Activated B cell treated with CpG ODN at 0.5 μM for 24 hours (primary cell): ENCODE measurements around the gene PLEKHJ1. TPM values are rescaled to one million over a fixed set of nuclear protein-coding genes. Genes with fewer than 3 reads are reported as not detected.

Source experiments
- ATAC-seq: fragments of 200-7000 bp; cut with Tn5 transposase; one replicate; pipeline ENCODE4 v1.10.0; 2021; ENCODE audit warnings: low read depth, mild to moderate bottlenecking, moderate library complexity
- CTCF ChIA-PET: fragments of 350-600 bp; sonication (Branson Sonifier 250); formaldehyde crosslinking; loops from one replicate; lab custom pipeline; 2021; ENCODE audit warnings: antibody characterized with exemption; lab: Charles Lee
- POLR2A ChIA-PET: fragments of 350-600 bp; sonication (Branson Sonifier 250); formaldehyde crosslinking; loops from one replicate; lab custom pipeline; 2021; ENCODE audit warnings: antibody characterized with exemption; lab: Charles Lee
- DNase-seq: peaks from one replicate; pipeline ENCODE4 v3.0.0; 2022
- H3K27ac Mint-ChIP-seq: one replicate; pipeline ENCODE4 v1.8.0; 2020; ENCODE audit warnings: mixed read lengths
- H3K27me3 Mint-ChIP-seq: one replicate; pipeline ENCODE4 v1.8.0; 2021; ENCODE audit warnings: mixed read lengths
- H3K36me3 Mint-ChIP-seq: one replicate; pipeline ENCODE4 v1.8.0; 2021; ENCODE audit warnings: low read depth, mixed read lengths
- H3K4me1 Mint-ChIP-seq: one replicate; pipeline ENCODE4 v1.8.0; 2021; ENCODE audit warnings: mixed read lengths
- H3K4me3 Mint-ChIP-seq: one replicate; pipeline ENCODE4 v1.8.0; 2020; ENCODE audit warnings: mild to moderate bottlenecking, mixed read lengths
- H3K9me3 Mint-ChIP-seq: one replicate; pipeline ENCODE4 v1.8.0; 2020; ENCODE audit warnings: mixed read lengths
- intact Hi-C: fragments of 100-400 bp; cut with micrococcal nuclease; formaldehyde crosslinking; loops from one replicate; pipeline ENCODE4 v1.15.1; 2024
- total RNA-seq: library from RNA; stranded (reverse); gene quantifications from 2 replicates; pipeline ENCODE4 v1.2.3, GENCODE V29; 2022
- TF ChIP-seq, protein P1 (sequence below): fragments of 200-600 bp; IDR thresholded peaks from one replicate; pipeline ENCODE4 v1.8.0; 2022; ENCODE audit warnings: antibody characterized with exemption, mild to moderate bottlenecking

Gene PLEKHJ1
- total RNA-seq, 1 donor from 2014 or later: 74.9 TPM

DNA sequence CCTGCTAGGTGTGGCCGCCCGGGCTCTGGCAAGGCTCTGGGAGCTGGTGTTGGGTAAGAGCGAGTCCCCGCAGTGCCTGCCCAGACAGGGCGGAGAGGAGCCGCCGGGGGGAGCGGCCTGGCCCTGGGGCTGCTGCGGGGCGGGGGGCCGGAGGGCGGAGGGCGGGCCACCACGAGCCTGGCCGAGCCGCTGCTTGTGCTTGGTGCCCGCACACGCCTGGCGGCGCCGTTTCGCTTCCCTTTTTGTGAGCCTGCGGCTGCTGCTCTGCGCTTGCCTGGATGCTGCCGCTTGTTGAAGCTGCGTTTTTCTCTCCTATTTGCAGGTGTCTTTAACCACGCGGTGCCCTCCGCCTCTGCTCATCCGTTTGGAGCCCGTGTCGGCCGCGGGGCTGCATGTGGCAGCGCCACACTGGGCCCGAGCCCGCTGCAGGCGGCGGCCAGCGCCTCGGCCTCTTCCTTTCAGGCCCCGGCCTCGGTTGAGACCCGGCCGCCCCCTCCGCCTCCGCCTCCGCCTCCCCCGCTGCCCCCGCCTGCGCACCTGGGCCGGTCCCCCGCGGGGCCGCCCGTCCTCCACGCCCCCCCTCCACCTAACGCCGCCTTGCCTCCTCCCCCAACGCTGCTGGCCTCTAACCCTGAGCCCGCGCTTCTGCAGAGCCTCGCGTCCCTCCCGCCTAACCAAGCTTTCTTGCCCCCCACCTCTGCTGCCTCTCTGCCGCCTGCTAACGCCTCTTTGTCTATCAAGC lies 8.5 kb downstream of the PLEKHJ1 start:
- peaks cover 42% of the 10 kb centered on the region for H3K4me1 Mint-ChIP-seq
- H3K27ac Mint-ChIP-seq: peak overlapping the region; percentile 46
- DNase-seq (peak; percentile 48), ATAC-seq (peak; percentile 48)
- no peaks in the 10 kb centered on the region for H3K9me3 Mint-ChIP-seq
- TF ChIP-seq, protein P1, sequence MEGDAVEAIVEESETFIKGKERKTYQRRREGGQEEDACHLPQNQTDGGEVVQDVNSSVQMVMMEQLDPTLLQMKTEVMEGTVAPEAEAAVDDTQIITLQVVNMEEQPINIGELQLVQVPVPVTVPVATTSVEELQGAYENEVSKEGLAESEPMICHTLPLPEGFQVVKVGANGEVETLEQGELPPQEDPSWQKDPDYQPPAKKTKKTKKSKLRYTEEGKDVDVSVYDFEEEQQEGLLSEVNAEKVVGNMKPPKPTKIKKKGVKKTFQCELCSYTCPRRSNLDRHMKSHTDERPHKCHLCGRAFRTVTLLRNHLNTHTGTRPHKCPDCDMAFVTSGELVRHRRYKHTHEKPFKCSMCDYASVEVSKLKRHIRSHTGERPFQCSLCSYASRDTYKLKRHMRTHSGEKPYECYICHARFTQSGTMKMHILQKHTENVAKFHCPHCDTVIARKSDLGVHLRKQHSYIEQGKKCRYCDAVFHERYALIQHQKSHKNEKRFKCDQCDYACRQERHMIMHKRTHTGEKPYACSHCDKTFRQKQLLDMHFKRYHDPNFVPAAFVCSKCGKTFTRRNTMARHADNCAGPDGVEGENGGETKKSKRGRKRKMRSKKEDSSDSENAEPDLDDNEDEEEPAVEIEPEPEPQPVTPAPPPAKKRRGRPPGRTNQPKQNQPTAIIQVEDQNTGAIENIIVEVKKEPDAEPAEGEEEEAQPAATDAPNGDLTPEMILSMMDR: no peak
- no peaks in the 10 kb centered on the region for H3K27me3 Mint-ChIP-seq
- intact Hi-C loops: no loop called here
- H3K36me3 Mint-ChIP-seq: peaks cover 71% of the 10 kb centered on the region
- POLR2A ChIA-PET: interaction anchor here (0.6 to 1.5 kb wide), 7 partner anchors 8 to 373 kb away, joined by 3 to 5 read pairs (median 4); partner anchors contain the start of gene PLEKHJ1
- no peak overlapping the region for H3K4me3 Mint-ChIP-seq
- CTCF ChIA-PET: interaction anchor here (0.6 to 2.6 kb wide), 4 partner anchors 8 to 143 kb away, joined by 3 to 6 read pairs (median 4); partner anchors contain the start of gene PLEKHJ1

DNA sequence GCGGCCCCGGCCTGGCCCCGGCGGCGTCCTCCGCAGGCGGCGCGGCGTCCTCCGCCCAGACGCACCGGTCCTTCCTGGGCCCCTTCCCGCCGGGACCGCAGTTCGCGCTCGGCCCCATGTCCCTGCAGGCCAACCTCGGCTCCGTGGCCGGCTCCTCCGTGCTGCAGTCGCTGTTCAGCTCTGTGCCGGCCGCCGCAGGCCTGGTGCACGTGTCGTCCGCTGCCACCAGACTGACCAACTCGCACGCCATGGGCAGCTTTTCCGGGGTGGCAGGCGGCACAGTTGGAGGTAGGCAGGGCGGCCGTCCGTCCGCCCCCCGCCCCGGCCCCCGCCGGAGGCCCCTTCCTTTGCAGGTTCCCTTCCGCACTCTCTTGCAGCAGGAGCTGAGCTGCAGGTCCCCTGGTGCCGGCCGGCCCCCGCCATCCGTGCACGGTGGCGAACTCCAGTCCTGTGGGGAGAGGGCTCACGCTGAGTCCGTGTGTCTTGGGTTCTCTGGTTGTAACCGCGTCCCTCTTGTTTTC lies 9.2 kb downstream of the PLEKHJ1 start:
- intact Hi-C loops: no loop called here

DNA sequence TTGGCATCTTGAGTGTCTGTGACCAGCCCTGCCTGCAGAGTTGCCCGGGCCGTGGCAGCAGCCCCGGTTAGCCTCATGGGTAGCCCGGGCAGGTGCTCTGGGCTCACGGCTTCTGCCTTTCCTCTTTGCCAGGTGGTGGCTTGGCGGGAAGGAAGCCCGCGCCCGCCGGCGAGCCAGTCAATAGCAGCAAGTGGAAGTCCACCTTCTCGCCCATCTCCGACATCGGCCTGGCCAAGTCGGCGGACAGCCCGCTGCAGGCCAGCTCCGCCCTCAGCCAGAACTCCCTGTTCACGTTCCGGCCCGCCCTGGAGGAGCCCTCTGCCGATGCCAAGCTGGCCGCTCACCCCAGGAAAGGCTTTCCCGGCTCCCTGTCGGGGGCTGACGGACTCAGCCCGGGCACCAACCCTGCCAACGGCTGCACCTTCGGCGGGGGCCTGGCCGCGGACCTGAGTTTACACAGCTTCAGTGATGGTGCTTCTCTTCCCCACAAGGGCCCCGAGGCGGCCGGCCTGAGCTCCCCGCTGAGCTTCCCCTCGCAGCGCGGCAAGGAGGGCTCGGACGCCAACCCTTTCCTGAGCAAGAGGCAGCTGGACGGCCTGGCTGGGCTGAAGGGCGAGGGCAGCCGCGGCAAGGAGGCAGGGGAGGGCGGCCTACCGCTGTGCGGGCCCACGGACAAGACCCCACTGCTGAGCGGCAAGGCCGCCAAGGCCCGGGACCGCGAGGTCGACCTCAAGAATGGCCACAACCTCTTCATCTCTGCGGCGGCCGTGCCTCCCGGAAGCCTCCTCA lies 9.9 kb downstream of the PLEKHJ1 start:
- ChIA-PET CTCF (interaction anchor here (1.3 kb wide), 1 partner anchor 70 kb away, joined by 3 read pairs; no protein-coding TSS in a partner anchor), POLR2A (interaction anchor here (1.2 to 1.4 kb wide), 2 partner anchors 10 to 46 kb away, joined by 3 read pairs; partner anchors contain the start of gene PLEKHJ1)
- H3K27me3 Mint-ChIP-seq: no peaks in the 10 kb centered on the region
- TF ChIP-seq, protein P1: no peak
- no peak overlapping the region for H3K27ac Mint-ChIP-seq
- H3K36me3 Mint-ChIP-seq: peaks cover 64% of the 10 kb centered on the region
- intact Hi-C loops: no loop called here
- ATAC-seq (no peak), DNase-seq (no peak)
- H3K9me3 Mint-ChIP-seq: no peaks in the 10 kb centered on the region
- no peak overlapping the region for H3K4me3 Mint-ChIP-seq
- peaks cover 42% of the 10 kb centered on the region for H3K4me1 Mint-ChIP-seq

More for the DNA sequence above, 9.2 kb downstream of the PLEKHJ1 start:
- H3K9me3 Mint-ChIP-seq: no peaks in the 10 kb centered on the region
- H3K4me1 Mint-ChIP-seq: peaks cover 45% of the 10 kb centered on the region
- no peak for ATAC-seq
- POLR2A ChIA-PET: interaction anchor here (0.6 to 1.5 kb wide), 6 partner anchors 9 to 374 kb away, joined by 3 to 4 read pairs (median 4); partner anchors contain the start of gene PLEKHJ1
- H3K27ac Mint-ChIP-seq: no peak overlapping the region
- peaks cover 68% of the 10 kb centered on the region for H3K36me3 Mint-ChIP-seq
- CTCF ChIA-PET: interaction anchor here (1.0 to 1.3 kb wide), 3 partner anchors 9 to 71 kb away, joined by 3 to 4 read pairs (median 3); partner anchors contain the start of gene PLEKHJ1
- no peaks in the 10 kb centered on the region for H3K27me3 Mint-ChIP-seq
- TF ChIP-seq, protein P1: no peak
- no peak for DNase-seq
- H3K4me3 Mint-ChIP-seq: no peak overlapping the region

DNA sequence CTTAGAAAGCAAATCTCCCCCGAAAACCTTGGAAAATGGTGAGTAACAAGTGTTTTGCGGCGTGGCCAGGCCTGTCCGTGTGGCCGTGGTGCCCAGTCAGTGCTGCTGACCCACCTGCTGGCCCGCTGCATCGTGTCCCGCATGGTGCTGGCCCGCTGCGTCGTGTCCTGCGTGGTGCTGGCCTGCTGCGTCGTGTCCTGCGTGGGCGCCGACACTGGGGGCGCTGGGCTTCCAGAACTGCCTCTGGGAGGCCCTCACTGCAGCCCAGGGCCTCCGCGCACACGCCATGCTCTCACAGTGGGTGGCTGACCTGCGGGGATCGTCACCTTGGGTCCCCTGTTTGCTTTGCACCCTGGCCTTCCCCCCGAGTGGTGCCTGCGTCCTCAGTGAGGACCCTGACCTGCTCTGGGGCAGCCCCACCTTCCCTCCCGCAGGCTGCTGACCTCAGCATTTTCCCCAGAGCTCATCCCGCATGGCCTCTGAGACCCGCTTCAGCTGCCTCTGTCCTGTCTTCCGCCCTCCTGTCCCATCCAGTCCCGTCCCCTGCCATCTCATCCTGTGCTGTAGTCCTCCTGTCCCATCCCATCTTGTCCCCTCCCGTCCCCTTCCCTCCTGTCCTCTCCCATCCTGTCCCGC lies 10.6 kb downstream of the PLEKHJ1 start:
- Mint-ChIP-seq H3K27ac (no peak overlapping the region), H3K27me3 (no peaks in the 10 kb centered on the region), H3K4me1 (peaks cover 42% of the 10 kb centered on the region), H3K9me3 (no peaks in the 10 kb centered on the region), H3K4me3 (no peak overlapping the region), H3K36me3 (peaks cover 67% of the 10 kb centered on the region)
- TF ChIP-seq, protein P1: no peak
- ChIA-PET CTCF (interaction anchor here (0.8 to 1.3 kb wide), 4 partner anchors 10 to 412 kb away, joined by 3 read pairs; partner anchors contain the start of gene PLEKHJ1), POLR2A (no interaction called here)
- ATAC-seq: no peak
- intact Hi-C loops: no loop called here
- no peak for DNase-seq
